ENCODE measurements around the gene FLNB.

FLNB gene

DNA sequence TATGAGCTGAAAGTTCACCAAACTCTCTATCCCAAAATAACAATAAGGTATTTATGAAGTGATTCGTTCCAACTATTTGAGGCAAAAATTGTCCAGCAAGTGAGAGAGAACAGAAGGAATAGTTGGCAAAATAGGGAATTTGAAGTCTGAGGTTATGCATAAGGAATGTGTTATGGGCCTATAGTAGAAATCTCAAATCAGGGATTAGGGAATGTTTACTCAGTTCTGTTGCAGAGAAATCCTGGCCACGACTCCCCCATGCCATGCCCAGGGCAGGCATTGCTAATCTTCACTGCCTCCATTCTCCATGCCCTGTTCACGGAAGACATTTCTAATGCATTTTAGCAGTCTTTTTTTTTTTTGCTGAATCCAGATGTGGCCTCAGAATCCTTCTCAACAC, 58.6 kb downstream of the FLNB start:
- H3K27me3 Mint-ChIP-seq, result no peaks in the 10 kb centered on the region
- ATAC-seq, result no peak
- DNase-seq, result no peak
- H3K4me1 Mint-ChIP-seq, result peaks cover 28% of the 10 kb centered on the region
- H3K4me3 Mint-ChIP-seq, result no peak overlapping the region
- no peaks in the 10 kb centered on the region for H3K9me3 Mint-ChIP-seq
- H3K27ac Mint-ChIP-seq, result no peak overlapping the region

DNA sequence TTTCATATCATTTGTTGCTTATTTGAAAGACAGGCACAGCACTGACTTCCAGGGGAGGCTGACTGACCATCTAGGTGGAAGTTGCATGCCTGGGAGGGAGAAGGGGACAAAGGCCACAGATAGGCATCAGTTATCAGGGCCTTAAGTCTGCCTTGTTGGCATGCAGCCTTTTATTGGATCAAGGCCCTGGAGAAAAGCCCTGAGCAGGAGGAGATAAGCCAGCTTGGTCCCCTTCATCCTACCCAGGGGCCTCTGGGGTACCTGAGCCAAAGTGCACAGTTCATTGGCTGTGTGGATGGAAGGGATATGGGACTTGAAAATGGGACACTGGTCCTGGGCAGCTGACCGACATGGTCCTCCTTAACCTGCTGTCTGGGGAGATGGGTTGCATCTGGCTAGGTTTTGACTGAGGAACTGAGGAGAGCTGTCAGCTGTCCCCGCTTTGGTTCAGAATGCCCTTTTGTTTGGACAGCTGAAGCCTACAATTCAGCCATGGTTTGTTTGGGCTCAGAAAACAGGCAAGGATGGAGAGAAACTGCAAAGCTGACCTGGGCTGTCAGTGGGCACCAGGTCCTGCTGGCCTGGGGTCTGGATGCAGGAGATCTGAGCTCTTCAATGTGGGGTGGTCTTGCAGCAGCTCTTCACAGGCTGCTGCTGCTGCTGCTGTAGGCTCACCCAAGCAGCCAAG, 60.0 kb downstream of the FLNB start:
- no peak for DNase-seq
- Mint-ChIP-seq H3K4me1 (peaks cover 23% of the 10 kb centered on the region), H3K4me3 (no peak overlapping the region), H3K27me3 (no peaks in the 10 kb centered on the region), H3K9me3 (no peaks in the 10 kb centered on the region), H3K27ac (peak overlapping the region in 1 of 2 donors; percentile 0)
- no peak for ATAC-seq

DNA sequence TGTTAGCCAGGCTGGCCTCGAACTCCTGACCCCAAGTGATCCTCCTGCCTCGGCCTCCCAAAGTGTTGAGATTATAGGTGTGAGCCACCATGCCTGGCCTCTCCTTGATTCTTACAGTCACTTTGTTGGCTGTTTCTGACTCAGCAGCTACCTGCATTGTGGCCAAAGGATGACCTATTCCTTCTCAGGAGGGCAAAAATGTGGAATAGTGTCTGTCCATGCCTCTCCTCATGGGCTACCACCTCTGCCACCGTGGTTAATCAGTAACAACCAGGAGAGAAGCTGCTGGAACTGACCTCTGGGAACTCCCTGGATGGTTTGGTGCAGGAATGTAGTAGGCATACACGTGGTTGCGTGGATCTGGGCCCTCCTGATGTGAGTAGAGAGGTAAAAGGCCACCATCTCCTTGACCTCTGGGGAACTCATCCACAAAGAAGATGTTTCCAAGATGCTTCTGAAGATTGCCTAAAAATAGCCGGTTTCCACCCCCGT, 63.3 kb downstream of the FLNB start:
- Mint-ChIP-seq H3K27ac (no peak overlapping the region), H3K4me3 (no peak overlapping the region), H3K9me3 (no peaks in the 10 kb centered on the region), H3K4me1 (peaks cover 36% of the 10 kb centered on the region), H3K27me3 (no peaks in the 10 kb centered on the region)
- ATAC-seq (no peak), DNase-seq (no peak)

DNA sequence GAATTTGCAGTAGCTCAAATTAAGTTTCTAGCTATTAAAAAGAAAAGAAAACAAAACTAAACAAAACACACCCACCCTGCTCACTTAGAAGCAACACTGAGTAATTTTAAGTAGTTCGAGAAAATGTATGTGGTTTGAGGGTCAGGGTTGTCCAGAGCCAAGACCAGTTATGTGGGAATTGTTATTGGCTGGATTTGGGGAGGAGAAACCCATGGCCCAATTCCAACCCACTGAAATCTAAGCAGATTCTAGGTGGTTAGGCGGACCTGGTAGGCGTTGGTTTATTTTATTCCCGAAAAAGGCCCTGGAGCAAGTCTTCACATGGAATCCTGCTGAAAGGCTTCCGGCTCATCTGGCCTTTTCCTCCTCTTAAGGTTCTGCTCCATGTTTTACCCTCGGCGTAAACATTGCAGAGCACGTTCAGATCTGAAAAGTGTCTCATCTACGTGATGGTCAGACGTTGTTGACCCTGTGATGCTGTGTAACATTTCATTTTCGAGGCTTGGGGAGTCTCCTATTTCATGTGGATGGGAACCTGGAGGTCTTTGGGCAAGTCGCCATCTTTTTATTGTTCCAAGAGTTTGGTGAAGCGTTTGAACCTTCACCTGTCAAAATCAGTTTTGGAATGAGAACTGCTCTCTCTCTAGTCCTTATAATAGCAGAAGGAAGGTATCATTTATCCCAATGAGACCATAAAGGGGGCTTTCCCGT, 64.0 kb downstream of the FLNB start:
- H3K27ac Mint-ChIP-seq, result no peak overlapping the region
- H3K4me1 Mint-ChIP-seq, result peaks cover 36% of the 10 kb centered on the region
- no peak overlapping the region for H3K4me3 Mint-ChIP-seq
- DNase-seq (no peak), ATAC-seq (no peak)
- H3K27me3 Mint-ChIP-seq, result no peaks in the 10 kb centered on the region
- no peaks in the 10 kb centered on the region for H3K9me3 Mint-ChIP-seq

DNA sequence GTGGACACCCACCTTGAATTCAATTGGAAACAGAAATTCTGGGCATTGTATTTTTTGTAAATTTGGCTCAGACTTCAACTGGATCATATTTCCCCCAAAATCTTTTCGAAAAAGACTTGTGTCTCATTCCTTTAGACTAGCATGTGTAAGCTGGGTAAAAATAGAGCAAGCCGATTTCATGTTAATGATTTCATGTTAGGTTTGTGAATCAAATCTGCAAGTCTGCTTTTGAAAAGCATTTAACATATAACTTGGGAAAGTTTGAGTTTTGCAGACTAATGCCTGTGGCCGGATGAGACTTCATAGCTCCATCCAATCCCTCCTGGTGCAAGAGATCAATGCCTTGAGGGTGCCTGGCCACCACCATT, 64.5 kb downstream of the FLNB start:
- DNase-seq (no peak), ATAC-seq (no peak)
- Mint-ChIP-seq H3K27ac (no peak overlapping the region), H3K4me3 (no peak overlapping the region), H3K9me3 (no peaks in the 10 kb centered on the region), H3K27me3 (no peaks in the 10 kb centered on the region), H3K4me1 (peaks cover 41% of the 10 kb centered on the region)

DNA sequence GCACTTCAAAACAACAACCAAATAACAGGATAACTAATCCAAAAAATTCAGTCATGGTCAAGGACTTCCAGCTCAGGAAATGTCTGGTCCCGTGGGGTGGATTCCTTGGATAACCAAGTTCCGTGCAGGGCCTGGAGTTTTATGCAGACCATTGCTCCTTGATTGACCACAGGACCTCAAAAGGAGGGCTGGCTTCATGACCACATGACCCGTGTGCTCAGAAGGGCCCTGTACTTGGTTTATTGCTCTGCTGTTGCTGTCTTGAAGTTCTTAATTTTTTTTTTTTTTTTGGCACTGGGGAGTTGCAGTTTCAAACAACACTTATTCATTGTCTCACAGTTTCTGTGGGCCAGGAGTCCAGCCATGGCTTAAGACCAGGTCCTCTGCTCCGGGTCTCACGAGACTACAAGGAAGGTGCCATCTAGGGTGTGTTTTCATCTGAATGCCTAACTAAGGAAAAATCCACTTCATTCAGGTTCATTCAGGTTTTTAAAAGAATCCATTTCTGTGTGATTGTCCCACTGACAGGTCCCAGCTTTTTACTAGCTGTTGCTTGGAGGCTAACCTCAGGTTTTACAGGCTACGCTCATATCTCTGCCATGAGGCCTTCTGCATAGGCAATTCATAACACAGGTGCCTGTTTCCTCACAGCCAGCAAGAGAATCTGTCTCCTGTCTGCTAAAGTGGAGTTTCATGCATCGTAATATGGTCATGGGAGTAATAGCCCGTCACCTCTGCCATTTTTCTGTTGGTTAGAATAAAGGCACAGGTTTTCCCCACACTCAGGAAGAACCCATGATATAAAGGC, 65.3 kb downstream of the FLNB start:
- Mint-ChIP-seq H3K4me3 (no peak overlapping the region), H3K27ac (no peak overlapping the region), H3K27me3 (no peaks in the 10 kb centered on the region), H3K4me1 (peaks cover 35% of the 10 kb centered on the region), H3K9me3 (no peaks in the 10 kb centered on the region)
- DNase-seq (no peak), ATAC-seq (no peak)

DNA sequence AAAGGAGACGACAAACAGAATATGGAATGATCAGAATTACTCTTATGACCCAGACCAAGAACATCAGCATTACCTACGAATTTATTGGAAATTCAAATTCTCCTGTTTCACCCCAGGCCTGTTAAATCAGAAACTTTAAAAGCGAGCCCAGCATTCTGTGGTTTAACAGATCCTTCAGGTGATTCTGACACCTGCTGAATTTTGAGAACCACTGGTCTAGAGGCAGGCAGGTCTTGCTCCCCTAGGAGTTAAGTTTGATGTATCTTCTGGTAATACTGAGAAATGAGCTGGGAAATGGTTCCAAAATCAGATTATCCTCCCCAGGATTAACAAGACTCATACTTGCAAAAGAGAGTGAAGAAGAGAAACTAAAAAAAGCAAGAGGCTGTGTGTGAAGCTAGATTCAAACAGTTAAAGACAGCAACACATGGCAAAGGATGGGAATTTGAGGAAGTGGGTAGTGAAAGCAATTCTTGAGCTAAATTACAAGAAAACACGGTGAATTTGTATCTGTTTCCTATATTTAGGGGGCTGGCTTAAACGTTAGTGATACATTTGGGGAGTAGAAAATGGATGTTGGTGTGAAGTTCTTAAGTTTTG, 66.0 kb downstream of the FLNB start:
- peak overlapping the region; percentile 26 to 57 for H3K4me3 Mint-ChIP-seq
- peaks cover 33% of the 10 kb centered on the region for H3K4me1 Mint-ChIP-seq
- DNase-seq (no peak), ATAC-seq (no peak)
- no peaks in the 10 kb centered on the region for H3K27me3 Mint-ChIP-seq
- peak overlapping the region in 1 of 2 donors; percentile 1 for H3K27ac Mint-ChIP-seq
- H3K9me3 Mint-ChIP-seq, result no peaks in the 10 kb centered on the region

DNA sequence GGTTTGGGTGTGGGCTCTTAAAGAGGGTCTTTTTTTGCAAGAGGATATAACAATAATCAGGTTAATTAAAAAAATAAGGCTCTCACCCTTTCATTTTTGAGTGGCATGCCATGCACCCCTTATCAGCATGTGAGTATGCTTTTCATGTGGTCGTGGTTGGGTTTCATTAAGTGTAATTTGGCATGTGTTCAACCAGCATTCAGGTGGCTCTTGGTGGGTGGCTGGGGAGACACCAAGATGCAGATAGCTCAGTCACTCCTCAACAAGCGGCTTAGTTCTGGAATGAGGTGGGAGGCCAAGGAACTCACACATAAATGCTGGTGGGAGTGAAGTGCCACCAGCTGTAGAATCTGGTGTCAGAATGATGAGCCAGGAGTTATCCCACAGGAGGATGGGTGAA, 66.8 kb downstream of the FLNB start:
- Mint-ChIP-seq H3K4me1 (peaks cover 33% of the 10 kb centered on the region), H3K27me3 (no peaks in the 10 kb centered on the region), H3K27ac (peak overlapping the region in 1 of 2 donors; percentile 9), H3K4me3 (peak overlapping the region; percentile 5 to 8), H3K9me3 (no peaks in the 10 kb centered on the region)
- peak; percentile 28 to 38 for DNase-seq
- peak; percentile 87 for ATAC-seq

DNA sequence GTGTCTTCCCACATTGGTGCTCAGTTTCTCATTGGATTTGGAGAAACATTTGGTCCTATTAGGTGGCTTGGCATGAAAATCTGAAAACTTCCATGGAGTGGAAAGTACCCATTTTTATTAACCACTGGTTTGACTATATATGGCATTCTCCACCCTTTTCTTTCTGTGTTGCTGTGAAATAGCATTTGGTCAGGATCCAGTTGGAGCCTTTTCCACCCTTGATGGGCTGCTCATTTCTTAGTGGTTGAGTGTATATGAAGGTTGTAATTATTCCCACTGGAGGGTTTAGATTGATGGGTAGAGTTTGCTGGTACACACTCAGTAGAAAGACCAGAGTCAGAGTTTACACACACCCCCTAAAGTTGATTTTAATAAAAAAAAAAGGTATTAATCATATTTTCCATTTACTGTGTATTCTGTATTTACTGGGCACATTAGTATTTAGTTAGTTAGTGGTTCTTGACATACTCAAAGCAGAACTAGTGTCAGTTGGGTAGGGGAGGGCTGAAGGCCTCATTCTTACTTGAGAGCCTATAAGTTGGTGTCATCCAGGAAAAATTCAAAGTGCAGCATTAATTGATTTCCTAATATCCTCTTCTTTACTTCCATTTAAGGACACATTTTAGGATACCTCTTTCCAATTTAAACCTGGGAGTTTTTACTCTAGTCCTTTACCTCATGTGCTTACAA, 69.5 kb downstream of the FLNB start:
- H3K4me3 Mint-ChIP-seq, result no peak overlapping the region
- DNase-seq, result no peak
- no peaks in the 10 kb centered on the region for H3K9me3 Mint-ChIP-seq
- ATAC-seq, result peak; percentile 49
- H3K27me3 Mint-ChIP-seq, result no peaks in the 10 kb centered on the region
- H3K27ac Mint-ChIP-seq, result no peak overlapping the region
- peaks cover 47% of the 10 kb centered on the region for H3K4me1 Mint-ChIP-seq

DNA sequence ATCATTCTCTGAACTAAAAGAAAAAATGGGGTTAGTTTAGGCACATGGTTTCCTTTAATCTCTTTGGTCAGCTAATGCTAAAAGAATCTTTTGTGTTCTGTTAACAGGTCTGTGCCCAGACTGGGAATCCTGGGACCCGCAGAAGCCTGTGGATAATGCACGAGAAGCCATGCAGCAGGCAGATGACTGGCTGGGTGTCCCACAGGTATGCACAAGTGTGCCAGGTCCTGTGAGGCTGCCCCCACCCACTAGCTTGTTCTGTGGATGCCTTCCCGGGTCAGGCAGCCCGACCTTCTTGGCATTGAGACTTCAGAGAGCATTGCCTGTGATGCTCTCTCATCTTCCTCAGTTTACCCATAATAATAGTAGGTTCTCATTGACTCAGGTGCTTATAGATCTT, 70.4 kb downstream of the FLNB start:
- no peak for ATAC-seq
- no peak overlapping the region for H3K27ac Mint-ChIP-seq
- H3K4me3 Mint-ChIP-seq, result no peak overlapping the region
- H3K27me3 Mint-ChIP-seq, result no peaks in the 10 kb centered on the region
- H3K9me3 Mint-ChIP-seq, result no peaks in the 10 kb centered on the region
- DNase-seq, result no peak
- peaks cover 52% of the 10 kb centered on the region for H3K4me1 Mint-ChIP-seq

DNA sequence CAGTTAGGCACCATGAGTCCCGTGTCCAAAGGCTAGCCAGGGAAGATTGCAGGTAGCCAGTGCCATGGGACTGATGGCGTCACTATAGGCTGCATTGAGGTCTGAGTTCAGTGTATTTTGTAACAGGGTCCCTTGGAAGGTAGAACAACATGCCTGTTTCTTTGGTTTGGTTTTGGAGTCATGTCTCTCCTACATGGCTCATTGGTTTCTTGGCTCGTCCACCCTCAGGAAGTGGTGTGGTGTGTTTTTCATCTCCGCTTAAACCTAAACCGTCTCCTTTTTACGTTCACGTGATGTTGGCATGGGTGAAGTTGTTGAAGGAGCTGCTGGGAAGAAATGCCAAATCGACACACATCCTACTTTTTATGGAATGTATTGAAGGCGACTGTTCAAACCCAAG, 71.6 kb downstream of the FLNB start:
- no peak for ATAC-seq
- Mint-ChIP-seq H3K4me3 (no peak overlapping the region), H3K27me3 (no peaks in the 10 kb centered on the region), H3K4me1 (peaks cover 53% of the 10 kb centered on the region), H3K27ac (no peak overlapping the region), H3K9me3 (no peaks in the 10 kb centered on the region)
- no peak for DNase-seq

DNA sequence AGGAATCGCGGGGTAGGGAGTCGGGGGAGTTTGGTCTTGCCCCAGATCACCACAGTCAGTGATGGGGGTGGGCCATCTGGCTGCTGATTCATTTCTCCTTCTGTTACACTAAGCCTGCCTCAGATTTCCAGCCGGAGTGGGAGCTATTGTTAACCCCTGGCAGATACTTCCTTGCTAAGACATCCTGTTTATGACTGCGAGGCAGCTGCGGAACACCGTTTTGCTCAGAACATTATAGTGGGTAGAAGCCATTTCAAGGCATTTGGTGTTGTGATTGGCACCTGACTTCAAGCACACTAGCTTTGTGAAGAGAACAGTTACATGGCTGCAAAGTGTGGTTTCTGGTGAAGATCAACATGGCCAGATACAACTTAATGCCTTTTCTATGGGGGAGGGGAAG, 73.8 kb downstream of the FLNB start:
- Mint-ChIP-seq H3K4me1 (peaks cover 62% of the 10 kb centered on the region), H3K9me3 (no peaks in the 10 kb centered on the region), H3K27ac (peak overlapping the region; percentile 61 to 80), H3K4me3 (peak overlapping the region; percentile 64 to 78), H3K27me3 (no peaks in the 10 kb centered on the region)
- DNase-seq (no peak), ATAC-seq (peak; percentile 51)

DNA sequence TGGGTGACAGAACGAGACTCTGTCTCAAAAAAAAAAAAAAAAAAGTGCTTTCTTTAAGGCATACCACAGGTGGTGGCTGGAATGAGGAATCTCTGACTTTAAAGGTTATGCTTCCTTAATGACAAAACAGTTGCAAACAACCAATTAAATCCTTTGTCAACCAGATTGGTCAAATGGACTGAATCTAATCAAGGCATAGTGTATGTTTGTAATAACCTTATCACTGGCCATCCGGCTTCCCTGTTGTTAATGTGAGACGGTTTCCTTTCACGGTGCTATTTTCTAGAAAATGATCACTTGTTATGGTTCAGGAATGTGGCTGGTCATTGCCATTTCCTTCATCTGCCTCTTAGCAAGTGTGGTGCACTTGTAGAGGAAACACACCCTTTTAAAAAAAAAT, 75.9 kb downstream of the FLNB start:
- Mint-ChIP-seq H3K9me3 (no peaks in the 10 kb centered on the region), H3K4me3 (no peak overlapping the region), H3K27ac (no peak overlapping the region), H3K4me1 (peaks cover 56% of the 10 kb centered on the region), H3K27me3 (no peaks in the 10 kb centered on the region)
- no peak for ATAC-seq
- no peak for DNase-seq

DNA sequence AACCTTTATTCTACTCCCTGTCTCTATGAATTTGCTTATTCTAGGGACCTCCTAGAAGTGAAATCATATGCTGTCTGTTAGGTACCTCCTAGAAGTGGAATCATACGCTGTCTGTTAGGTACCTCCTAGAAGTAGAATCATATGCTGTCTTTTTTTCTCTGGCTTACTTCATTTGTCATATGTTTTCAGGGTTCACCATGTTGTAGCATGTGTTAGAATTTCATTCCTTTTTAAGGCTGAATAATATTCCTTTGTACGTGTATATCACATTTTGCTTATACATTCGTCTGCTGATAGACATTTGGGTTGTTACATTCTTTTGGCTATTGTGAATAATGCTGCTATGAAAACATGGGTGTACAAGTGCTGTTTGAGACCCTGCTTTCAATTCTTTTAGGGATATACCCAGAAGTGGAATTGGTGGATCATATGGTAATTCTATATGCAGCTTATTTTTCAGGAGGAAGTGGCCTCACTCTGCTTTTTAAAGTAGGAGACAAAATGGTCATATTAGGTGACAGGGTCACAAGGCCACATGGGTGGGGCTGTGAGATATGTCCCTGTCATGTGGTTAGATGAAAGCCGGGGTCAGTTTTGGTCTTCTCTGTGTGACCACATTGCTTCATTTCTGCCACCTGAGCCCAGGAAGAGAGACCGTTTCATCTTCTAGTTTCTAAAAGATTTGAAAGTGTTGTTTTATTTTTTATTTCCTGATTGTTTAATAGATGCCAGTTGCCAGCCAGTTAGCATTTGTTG, 76.7 kb downstream of the FLNB start:
- no peak for DNase-seq
- peak; percentile 40 for ATAC-seq
- Mint-ChIP-seq H3K4me3 (peak overlapping the region; percentile 8 to 57), H3K4me1 (peaks cover 56% of the 10 kb centered on the region), H3K27ac (peak overlapping the region in 1 of 2 donors; percentile 62), H3K9me3 (no peaks in the 10 kb centered on the region), H3K27me3 (no peaks in the 10 kb centered on the region)
